SU-DHL-6 (cell line): ENCODE data around the gene ELMOD3.

Experiments used
- H2AFZ ChIP-seq: fragments of 200-600 bp; sonication (generic); 2 replicates; pipeline ENCODE4 v1.6.1; 2014; ENCODE audit warnings: low read depth, mild to moderate bottlenecking, moderate library complexity, mixed read lengths, antibody characterized with exemption, low read length; ENCODE audit not compliant: severe bottlenecking
- H3F3A ChIP-seq: fragments of 200-600 bp; shearing (Covaris generic); 2 replicates; pipeline ENCODE4 v1.6.0; 2016; ENCODE audit warnings: antibody characterized with exemption, mild to moderate bottlenecking; ENCODE audit not compliant: insufficient read depth
- H3K27ac ChIP-seq: fragments of 200-600 bp; sonication (generic); 2 replicates; pipeline ENCODE4 v1.5.1; 2016; ENCODE audit warnings: low read depth, mild to moderate bottlenecking, low read length, moderate library complexity, mixed read lengths
- H3K27me3 ChIP-seq: fragments of 200-600 bp; sonication (generic), shearing (Covaris generic); 2 replicates; pipeline ENCODE4 v1.6.0; 2014; ENCODE audit warnings: mild to moderate bottlenecking, low read length
- H3K36me3 ChIP-seq: fragments of 200-600 bp; sonication (generic); 2 replicates; pipeline ENCODE4 v1.6.1; 2014; ENCODE audit warnings: mild to moderate bottlenecking, low read length, mixed read lengths
- H3K4me2 ChIP-seq: fragments of 300-600, 200-600 bp; shearing (Covaris generic), sonication (generic); 2 replicates; pipeline ENCODE4 v1.6.0; 2014; ENCODE audit warnings: low read length, low read depth, mild to moderate bottlenecking; ENCODE audit not compliant: poor library complexity, severe bottlenecking
- H3K4me3 ChIP-seq: fragments of 200-600 bp; sonication (generic); 2 replicates; pipeline ENCODE4 v1.5.1; 2014; ENCODE audit warnings: antibody characterized with exemption, low read length, mild to moderate bottlenecking, mixed read lengths; ENCODE audit not compliant: insufficient read depth, poor library complexity, severe bottlenecking
- H3K79me2 ChIP-seq: fragments of 200-600 bp; sonication (generic); 2 replicates; pipeline ENCODE4 v1.6.1; 2014; ENCODE audit warnings: mild to moderate bottlenecking, low read length, moderate library complexity; ENCODE audit not compliant: insufficient read depth
- H3K9ac ChIP-seq: fragments of 200-600 bp; sonication (generic); 2 replicates; pipeline ENCODE4 v1.7.0; 2014; ENCODE audit warnings: mild to moderate bottlenecking, low read length
- H3K9me2 ChIP-seq: fragments of 200-600 bp; sonication (generic); replicated peaks from 2 replicates; pipeline ENCODE4 v1.6.1; 2014; ENCODE audit warnings: low read length; ENCODE audit not compliant: insufficient read depth
- H3K9me3 ChIP-seq: fragments of 200-600 bp; sonication (generic); 2 replicates; pipeline ENCODE4 v1.6.1; 2014; ENCODE audit warnings: low read length, mixed read lengths; ENCODE audit not compliant: insufficient read depth
- H4K20me1 ChIP-seq: fragments of 200-600 bp; sonication (generic); 2 replicates; pipeline ENCODE4 v1.6.1; 2014; ENCODE audit warnings: low read depth, mild to moderate bottlenecking, antibody characterized with exemption, low read length, moderate library complexity, mixed read lengths
- EZH2phosphoT487 ChIP-seq: fragments of 200-600 bp; sonication (generic), shearing (Covaris generic); conservative IDR thresholded peaks from 2 replicates; pipeline ENCODE4 v1.6.1; 2018; ENCODE audit warnings: mild to moderate bottlenecking, antibody characterized with exemption, low read length, moderate library complexity, mixed read lengths
- TF ChIP-seq, protein P1 (sequence below): fragments of 200-600 bp; sonication (generic); IDR thresholded peaks from one replicate; pipeline ENCODE4 v1.5.1; 2017; ENCODE audit warnings: antibody characterized with exemption, mild to moderate bottlenecking, low read length, moderate library complexity; ENCODE audit not compliant: insufficient read depth, poor library complexity, severe bottlenecking

ELMOD3 gene

DNA sequence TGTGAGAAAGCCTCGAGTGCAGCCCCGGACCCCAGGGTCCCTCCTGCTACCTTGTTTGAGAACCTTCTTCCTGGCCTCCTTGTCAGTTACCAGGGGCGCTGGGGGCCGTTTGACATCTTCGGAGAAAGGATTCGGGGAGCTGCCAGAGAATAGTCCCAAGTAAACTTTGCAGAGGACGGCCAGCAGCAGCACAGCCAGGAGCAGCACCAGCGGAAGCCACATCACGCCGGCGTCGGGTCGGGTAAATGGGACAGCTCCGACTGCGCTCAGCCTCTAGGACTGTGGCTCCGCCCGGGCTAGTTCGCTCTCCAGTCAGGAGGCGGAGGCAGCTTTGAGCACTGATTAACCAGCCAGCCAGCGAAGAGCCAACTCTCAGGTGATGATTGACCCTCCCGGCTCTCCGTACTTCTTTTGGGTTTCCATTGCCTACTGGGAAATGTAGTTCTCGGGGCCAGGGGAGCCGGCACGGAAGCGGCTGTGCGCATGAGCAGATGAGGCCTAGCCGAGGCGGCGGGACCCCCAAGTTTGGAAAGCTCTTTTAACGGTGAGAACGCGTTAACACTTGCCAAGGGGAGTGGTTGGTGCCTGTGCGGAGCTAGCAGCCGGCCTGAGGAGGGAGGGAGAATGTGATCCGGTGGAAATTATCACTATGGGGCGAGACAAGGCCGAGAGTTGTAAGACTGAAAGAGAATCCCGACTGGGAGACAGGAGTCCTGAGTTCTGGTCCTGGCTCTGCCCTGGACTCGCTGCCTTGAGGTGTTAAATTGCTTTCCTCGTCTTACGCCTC lies at the start of gene ELMOD3, which contains the start of gene RETSAT:
ELMOD3 (plus strand) TSS at position 484 of the 787 bp plus-strand sequence. CDS start 2,430 bp downstream, outside the sequence.
RETSAT (minus strand) TSS at position 243 of the 787 bp plus-strand sequence; CDS start at position 222, 21 bp downstream.
- peak within 1 kb of the TSS; percentile 78 for H3K9ac ChIP-seq
- TF ChIP-seq, protein P1, sequence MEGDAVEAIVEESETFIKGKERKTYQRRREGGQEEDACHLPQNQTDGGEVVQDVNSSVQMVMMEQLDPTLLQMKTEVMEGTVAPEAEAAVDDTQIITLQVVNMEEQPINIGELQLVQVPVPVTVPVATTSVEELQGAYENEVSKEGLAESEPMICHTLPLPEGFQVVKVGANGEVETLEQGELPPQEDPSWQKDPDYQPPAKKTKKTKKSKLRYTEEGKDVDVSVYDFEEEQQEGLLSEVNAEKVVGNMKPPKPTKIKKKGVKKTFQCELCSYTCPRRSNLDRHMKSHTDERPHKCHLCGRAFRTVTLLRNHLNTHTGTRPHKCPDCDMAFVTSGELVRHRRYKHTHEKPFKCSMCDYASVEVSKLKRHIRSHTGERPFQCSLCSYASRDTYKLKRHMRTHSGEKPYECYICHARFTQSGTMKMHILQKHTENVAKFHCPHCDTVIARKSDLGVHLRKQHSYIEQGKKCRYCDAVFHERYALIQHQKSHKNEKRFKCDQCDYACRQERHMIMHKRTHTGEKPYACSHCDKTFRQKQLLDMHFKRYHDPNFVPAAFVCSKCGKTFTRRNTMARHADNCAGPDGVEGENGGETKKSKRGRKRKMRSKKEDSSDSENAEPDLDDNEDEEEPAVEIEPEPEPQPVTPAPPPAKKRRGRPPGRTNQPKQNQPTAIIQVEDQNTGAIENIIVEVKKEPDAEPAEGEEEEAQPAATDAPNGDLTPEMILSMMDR, result no peak
- TF ChIP-seq EZH2phosphoT487, result no peak
- peak within 1 kb of the TSS; percentile 23 for H3K27ac ChIP-seq
- H3F3A ChIP-seq, result no peaks in the 10 kb centered on the region; the same call in 1 of the 2 replicates
- peak within 1 kb of the TSS; percentile 94 for H3K4me2 ChIP-seq
- H3K9me3 ChIP-seq, result no peaks in the 10 kb centered on the region
- H4K20me1 ChIP-seq, result no peaks in the 10 kb centered on the region
- no peaks in the 10 kb centered on the region for H3K36me3 ChIP-seq
- H3K79me2 ChIP-seq, result peaks cover 18% of the 10 kb centered on the region
- H3K4me3 ChIP-seq, result peak within 1 kb of the TSS; percentile 83
- peak within 1 kb of the TSS; percentile 79 for H2AFZ ChIP-seq
- no peaks in the 10 kb centered on the region for H3K27me3 ChIP-seq
- H3K9me2 ChIP-seq, result no peaks in the 10 kb centered on the region

DNA sequence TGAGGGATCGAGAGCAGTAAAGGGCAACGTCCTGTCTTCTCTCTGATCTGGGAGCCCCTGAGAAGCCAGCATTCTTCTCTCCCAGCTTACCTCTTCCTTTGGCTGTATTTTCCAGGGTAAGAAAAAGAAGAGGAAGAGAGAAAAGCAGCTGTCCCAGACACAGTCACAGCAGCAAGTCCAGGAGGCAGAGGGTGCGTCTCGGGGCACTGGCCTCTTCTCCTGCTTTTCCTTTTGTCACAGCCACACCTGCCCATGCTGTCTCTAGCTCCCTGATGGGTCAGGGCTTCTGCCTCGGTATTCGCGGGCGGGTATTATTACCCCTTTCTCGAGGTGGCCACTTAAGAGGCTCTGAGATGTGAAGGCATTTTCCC lies 47.1 kb upstream of the ELMOD3 start:
- no peaks in the 10 kb centered on the region for H3K36me3 ChIP-seq
- H3K9me2 ChIP-seq, result no peaks in the 10 kb centered on the region
- no peaks in the 10 kb centered on the region for H3K79me2 ChIP-seq
- H3K9ac ChIP-seq, result peak overlapping the region; percentile 25; the same call in 1 of the 2 replicates
- H3K9me3 ChIP-seq, result no peaks in the 10 kb centered on the region
- no peak overlapping the region for H3K27ac ChIP-seq
- H3F3A ChIP-seq, result 0 out of 2 replicates have a peak, but pooled peaks cover 6% of the 10 kb centered on the region
- peak overlapping the region; percentile 39 for H3K4me2 ChIP-seq
- H3K27me3 ChIP-seq, result no peaks in the 10 kb centered on the region
- no peak for TF ChIP-seq EZH2phosphoT487
- TF ChIP-seq, protein P1, result no peak
- no peaks in the 10 kb centered on the region for H4K20me1 ChIP-seq
- H3K4me3 ChIP-seq, result peak overlapping the region; percentile 9
- H2AFZ ChIP-seq, result peak overlapping the region; percentile 64

DNA sequence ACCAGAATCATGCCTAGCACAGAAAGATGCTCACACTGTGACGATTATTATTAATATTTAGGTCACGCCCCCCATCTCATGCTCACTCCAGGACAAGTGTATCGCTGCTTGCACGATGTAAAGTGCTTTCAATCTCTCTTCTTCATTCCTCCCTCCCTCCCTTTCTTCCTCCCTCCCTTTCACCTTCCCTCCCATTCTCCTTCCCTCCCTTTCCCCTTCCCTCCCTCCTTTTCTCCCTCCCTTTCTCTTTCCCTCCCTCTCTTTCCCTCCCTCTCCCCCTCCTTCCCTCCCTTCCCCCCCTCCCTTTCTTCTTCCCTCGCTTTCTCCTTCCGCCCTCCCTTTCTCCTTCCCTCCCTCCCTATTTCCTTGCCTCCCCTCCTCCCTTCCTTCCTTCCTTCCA lies 46.4 kb upstream of the ELMOD3 start:
- Histone ChIP-seq H3K27ac (no peak overlapping the region), H3K9ac (no peak overlapping the region), H2AFZ (no peak overlapping the region), H3K9me3 (no peaks in the 10 kb centered on the region), H3K27me3 (no peaks in the 10 kb centered on the region), H4K20me1 (no peaks in the 10 kb centered on the region), H3K4me2 (no peak overlapping the region), H3K9me2 (no peaks in the 10 kb centered on the region), H3F3A (peaks cover 10% of the 10 kb centered on the region; the same call in 1 of the 2 replicates), H3K4me3 (no peak overlapping the region), H3K79me2 (no peaks in the 10 kb centered on the region), H3K36me3 (no peaks in the 10 kb centered on the region)
- no peak for TF ChIP-seq EZH2phosphoT487
- TF ChIP-seq, protein P1, result no peak
